Ovary (tissue), 9 donors: Measurements from ENCODE around the gene ANKRD42. TPM values are rescaled to one million over a fixed set of nuclear protein-coding genes. Genes with fewer than 3 reads are reported as not detected.

Source experiments
- DNase-seq, 5 donors: peaks; one replicate each; pipeline ENCODE4 v3.0.0-alpha.2; 2019 to 2020
- H3K27ac ChIP-seq, 2 donors: fragments of 200-600 bp; one replicate each; pipeline versions ENCODE4 v1.5.1 to v1.8.0; 2019 to 2022
- H3K27me3 ChIP-seq: fragments of 200-600 bp; one replicate; pipeline ENCODE4 v1.8.0; 2022
- H3K36me3 ChIP-seq: fragments of 200-600 bp; sonication (generic); one replicate; pipeline ENCODE4 v1.5.1; 2019
- H3K4me1 ChIP-seq: one replicate; pipeline ENCODE4 v1.8.1; 2013; ENCODE audit warnings: mild to moderate bottlenecking, moderate library complexity; ENCODE audit not compliant: insufficient read depth
- H3K4me3 ChIP-seq: fragments of 200-600 bp; sonication (generic); one replicate; pipeline ENCODE4 v1.5.1; 2017
- H3K9me3 ChIP-seq, 2 donors: fragments of 200-600 bp in 1 of 2; sonication (generic) in 1 of 2; one replicate each; pipeline versions ENCODE4 v1.5.1 to v1.8.1; 2013 to 2019; ENCODE audit warnings: mild to moderate bottlenecking in 1 of 2, moderate library complexity in 1 of 2
- CTCF ChIP-seq, 3 donors: fragments of 450-650 bp in 2 of 3; fragments of 200-600 bp in 1 of 3; IDR thresholded peaks; one replicate each; pipeline versions ENCODE4 v1.5.1 to v1.8.0; 2016 to 2022; ENCODE audit warnings: antibody characterized with exemption in 3 of 3, mild to moderate bottlenecking in 1 of 3
- EP300 ChIP-seq: sonication (generic); formaldehyde crosslinking; IDR thresholded peaks from one replicate; pipeline ENCODE4 v1.6.1; 2017; ENCODE audit warnings: antibody characterized with exemption
- POLR2A ChIP-seq: fragments of 450-650 bp; IDR thresholded peaks from one replicate; pipeline ENCODE4 v1.6.1; 2017; ENCODE audit warnings: antibody characterized with exemption, mild to moderate bottlenecking, moderate library complexity
- WGBS, 3 donors: extraction: QIAGEN DNeasy Blood & Tissue Kit in 1 of 3; methylation state at CpG; one replicate each; pipeline versions ENCODE4 v1.1.5 to v1.1.7; 2013 to 2017; 5-methylcytosine and 5-hydroxymethylcytosine counted together
- intact Hi-C, 4 donors: fragments of 100-400 bp; cut with DNase I; formaldehyde crosslinking; loops; one replicate each; pipeline versions ENCODE4 v1.11.0 to v1.15.1; 2022 to 2023
- polyA plus RNA-seq, 2 donors: library from polyadenylated mRNA; stranded (reverse); fragments of 200-250 nt in 1 of 2; fragments of 350-450 nt in 1 of 2; fragmentation: Illumina TruSeq in 1 of 2; extraction: RNeasy Lipid Tissue Mini Kit (QIAGEN cat#74804) in 1 of 2; gene quantifications; one replicate each; pipeline ENCODE4 v1.2.3, GENCODE V29; 2013 to 2014
- total RNA-seq, 7 donors: library from RNA; depleted of rRNA in 2 of 7; stranded (reverse); fragments of >200 nt in 2 of 7; fragmentation: NEBNext Ultra II Directional in 3 of 7; extraction: Animal tissue kit (Norgen Biotek cat#: 25700) in 3 of 7; gene quantifications; one replicate each; pipeline versions ENCODE4 v1.1.0 to v1.2.4, GENCODE V29; 2016 to 2023
- donor health status: DM: no; HTN: no; CAD: no; lungs with moderate emphysema.
- donor health status: DM: no; HTN: no; CAD: no.
- donor health status: Bipolar disorder and iron deficiency.
- donor health status: DM: yes; HTN: yes; CAD: no.
- donor health status: DM: no; HTN: no; CAD: no.
- donor health status: DM: yes; HTN: yes; CAD: no.

Gene ANKRD42
- total and polyA plus RNA-seq, 9 donors, result 5.6 to 21.7 (median 14.0) TPM

- peaks cover 4% of the 10 kb centered on the region for H3K4me1 ChIP-seq
- DNase-seq, result no peak
- H3K4me3 ChIP-seq, result no peak overlapping the region
- H3K36me3 ChIP-seq, result no peaks in the 10 kb centered on the region
- H3K9me3 ChIP-seq, result no peaks in the 10 kb centered on the region
- no peak for TF ChIP-seq EP300
- TF ChIP-seq POLR2A, result no peak
- no peak for TF ChIP-seq CTCF (IDR thresholded peaks at IDR 0.05)
- 70 to 81% (median 72%) methylated on average over 11 of the region's 11 CpGs for WGBS, 3 donors
- intact Hi-C loops, result loop anchor here in 2 of 4 donors (5.0 to 10.0 kb wide), 3 partner anchors 35 to 290 kb away; partner anchors contain the start of genes DDIAS (in 2 of the 2), PRCP (in 2 of the 2) and PCF11 (in 1 of the 2)
- H3K27ac ChIP-seq, result no peak overlapping the region
- no peaks in the 10 kb centered on the region for H3K27me3 ChIP-seq
These were observed 1.5 kb upstream of the ANKRD42 start for GRCh38 chr11:83191986-83192385.

DNA sequence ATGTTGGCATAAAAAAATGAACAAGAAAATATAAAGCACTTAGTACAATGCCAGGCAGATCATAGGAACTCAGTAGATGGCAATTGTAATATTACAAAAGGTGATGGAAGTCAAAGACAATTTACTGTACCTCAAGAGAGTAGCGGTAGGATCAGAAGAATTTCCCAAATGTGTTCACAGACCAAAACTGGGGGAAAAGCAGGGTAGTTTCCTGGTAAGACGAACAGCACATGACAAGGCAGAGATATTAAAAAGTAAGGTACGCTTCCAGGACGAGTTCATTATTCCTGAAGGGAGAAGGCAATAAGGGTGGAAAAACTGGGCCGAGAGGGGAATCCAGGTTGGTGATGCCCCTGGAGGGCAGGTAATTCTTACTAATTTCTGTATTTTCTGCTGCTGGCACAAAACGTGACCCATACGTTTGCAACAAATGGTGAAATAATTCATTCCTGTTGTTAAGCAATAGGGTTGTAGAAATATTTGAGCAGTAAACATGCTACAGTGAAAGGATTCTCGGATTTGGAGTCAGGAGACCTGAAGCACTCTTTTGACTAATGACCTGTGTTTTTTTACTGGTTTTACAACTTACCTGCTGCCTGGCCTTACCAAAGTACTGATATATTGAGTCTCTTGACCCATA, 786 bp upstream of the ANKRD42 start:
- no peaks in the 10 kb centered on the region for H3K36me3 ChIP-seq
- peak overlapping the region; percentile 36 to 75 for H3K27ac ChIP-seq
- intact Hi-C loops, result loop anchor here in 2 of 4 donors (5.0 to 10.0 kb wide), 3 partner anchors 35 to 290 kb away; partner anchors contain the start of genes DDIAS (in 2 of the 2), PRCP (in 2 of the 2) and PCF11 (in 1 of the 2)
- H3K4me1 ChIP-seq, result peaks cover 4% of the 10 kb centered on the region
- DNase-seq, result no peak
- WGBS, 3 donors, result 4 to 10% (median 7%) methylated on average over 8 of the region's 8 CpGs
- no peaks in the 10 kb centered on the region for H3K27me3 ChIP-seq
- peak overlapping the region; percentile 94 for H3K4me3 ChIP-seq
- TF ChIP-seq POLR2A (no peak), EP300 (no peak), CTCF (IDR thresholded peaks at IDR 0.05) (no peak)
- no peaks in the 10 kb centered on the region for H3K9me3 ChIP-seq

- intact Hi-C loops, result loop anchor here in 2 of 4 donors (5.0 to 10.0 kb wide), 3 partner anchors 37 to 292 kb away; partner anchors contain the start of genes DDIAS (in 2 of the 2), PRCP (in 2 of the 2) and PCF11 (in 1 of the 2)
These were observed 1.0 kb downstream of the ANKRD42 start for GRCh38 chr11:83194281-83195142.

DNA sequence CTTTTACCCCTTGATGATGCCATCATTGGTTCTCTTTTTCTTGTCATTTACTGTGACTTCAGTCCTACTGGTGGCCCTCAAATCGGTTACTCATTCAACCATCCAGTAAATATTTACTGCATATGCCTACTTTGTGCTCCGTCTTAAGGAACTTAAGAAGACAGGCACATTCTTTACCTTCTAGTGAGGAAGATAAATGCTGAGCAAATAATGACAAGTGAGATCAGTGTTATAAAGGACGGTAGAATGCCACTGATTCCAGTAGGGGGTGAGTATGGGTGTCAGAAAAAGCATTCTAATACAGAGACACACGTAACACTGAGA, 1.6 kb downstream of the ANKRD42 start:
- Histone ChIP-seq H3K4me1 (peaks cover 4% of the 10 kb centered on the region), H3K36me3 (no peaks in the 10 kb centered on the region), H3K27me3 (no peaks in the 10 kb centered on the region), H3K27ac (peak overlapping the region in 1 of 2 donors; percentile 75), H3K4me3 (peak overlapping the region; percentile 94), H3K9me3 (no peaks in the 10 kb centered on the region)
- intact Hi-C loops, result loop anchor here in 1 of 4 donors (10.0 kb wide), 1 partner anchor 50 kb away; no protein-coding TSS in a partner anchor
- TF ChIP-seq POLR2A, result no peak
- TF ChIP-seq CTCF (IDR thresholded peaks at IDR 0.05), result no peak
- no peak for TF ChIP-seq EP300
- 32 to 40% (median 35%) methylated on average over 4 of the region's 4 CpGs for WGBS, 3 donors
- no peak for DNase-seq

More at GRCh38 chr11:83194281-83195142, 1.0 kb downstream of the ANKRD42 start:
- H3K4me1 ChIP-seq, result peaks cover 4% of the 10 kb centered on the region
- peak; percentile 59 to 86 (median 69) for DNase-seq
- TF ChIP-seq EP300 (no peak), POLR2A (peak; percentile 61)
- H3K27me3 ChIP-seq, result no peaks in the 10 kb centered on the region
- H3K9me3 ChIP-seq, result no peaks in the 10 kb centered on the region
- H3K36me3 ChIP-seq, result no peaks in the 10 kb centered on the region
- peak overlapping the region; percentile 94 for H3K4me3 ChIP-seq
- peak overlapping the region; percentile 70 to 75 for H3K27ac ChIP-seq
- WGBS, 3 donors, result 1 to 2% (median 1%) methylated on average over 35 of the region's 35 CpGs
